Fibroblast of the aortic adventitia (primary cell): Measurements from ENCODE around the gene TMEM225B. TPM values are rescaled to one million over a fixed set of nuclear protein-coding genes. Genes with fewer than 3 reads are reported as not detected.

Experiments
- DNase-seq: peaks from one replicate; pipeline ENCODE4 v3.0.0-alpha.2; 2010; ENCODE audit warnings: low read depth
- H3K4me3 ChIP-seq: 2 replicates; pipeline ENCODE4 v1.5.1; 2011; ENCODE audit warnings: low read depth, mild to moderate bottlenecking, control low read depth, low read length, moderate library complexity
- CTCF ChIP-seq: IDR thresholded peaks from 2 replicates; pipeline ENCODE4 v1.5.1; 2011; ENCODE audit warnings: mild to moderate bottlenecking, low read length, control low read depth, inconsistent platforms; ENCODE audit not compliant: insufficient read depth
- total RNA-seq: library from RNA; depleted of rRNA; stranded (reverse); fragments of >200 nt; gene quantifications from 2 replicates; pipeline ENCODE4 v1.2.3, GENCODE V29; 2012; ENCODE audit warnings: low replicate concordance

Gene TMEM225B
- total RNA-seq, 1 donor = 0.54 TPM

- no peak for TF ChIP-seq CTCF
- H3K4me3 ChIP-seq = peak overlapping the region; percentile 95
- no peak for DNase-seq
Observed at GRCh38 chr7:99557940-99558305, 40.1 kb upstream of the TMEM225B start.

- TF ChIP-seq CTCF = peak; percentile 1
- peak within 1 kb of the TSS; percentile 95 for H3K4me3 ChIP-seq
- peak; percentile 76 for DNase-seq
Observed at GRCh38 chr7:99558306-99559174, 39.5 kb upstream of the TMEM225B start, which contains the start of gene ZNF655. ZNF655 (plus strand) TSS chr7:99558642; CDS start chr7:99560560, 1,918 bp downstream.

- TF ChIP-seq CTCF = no peak
- peak overlapping the region; percentile 95 for H3K4me3 ChIP-seq
- DNase-seq = peak; percentile 16
Observed at GRCh38 chr7:99559175-99559915, 38.7 kb upstream of the TMEM225B start.

- DNase-seq = no peak
- no peak for TF ChIP-seq CTCF
- H3K4me3 ChIP-seq = no peak overlapping the region
Observed at GRCh38 chr7:99560834-99561736, 37.0 kb upstream of the TMEM225B start.

GRCh38 chr7:99561737-99562051 lies 36.4 kb upstream of the TMEM225B start:
- no peak for DNase-seq
- no peak for TF ChIP-seq CTCF
- H3K4me3 ChIP-seq = no peak overlapping the region

- H3K4me3 ChIP-seq = no peak overlapping the region
- DNase-seq = no peak
- TF ChIP-seq CTCF = no peak
Observed at GRCh38 chr7:99562114-99562784, 35.8 kb upstream of the TMEM225B start.
